Non-pigmented ciliary epithelial cell (primary cell): ENCODE results near the gene ATXN7L1.

ENCODE experiments used
- DNase-seq: peaks from one replicate; pipeline ENCODE4 v3.0.0-alpha.2; 2010; ENCODE audit warnings: low read depth

The ATXN7L1 gene

GRCh38 chr7:105827151-105827875 lies 49.1 kb downstream of the ATXN7L1 start:
- no peak for DNase-seq

- DNase-seq: no peak
These were observed 50.3 kb downstream of the ATXN7L1 start for GRCh38 chr7:105826143-105826542.

GRCh38 chr7:105825371-105825770 lies 51.0 kb downstream of the ATXN7L1 start:
- no peak for DNase-seq

- no peak for DNase-seq
These were observed 53.6 kb downstream of the ATXN7L1 start for GRCh38 chr7:105822806-105823205.

DNA sequence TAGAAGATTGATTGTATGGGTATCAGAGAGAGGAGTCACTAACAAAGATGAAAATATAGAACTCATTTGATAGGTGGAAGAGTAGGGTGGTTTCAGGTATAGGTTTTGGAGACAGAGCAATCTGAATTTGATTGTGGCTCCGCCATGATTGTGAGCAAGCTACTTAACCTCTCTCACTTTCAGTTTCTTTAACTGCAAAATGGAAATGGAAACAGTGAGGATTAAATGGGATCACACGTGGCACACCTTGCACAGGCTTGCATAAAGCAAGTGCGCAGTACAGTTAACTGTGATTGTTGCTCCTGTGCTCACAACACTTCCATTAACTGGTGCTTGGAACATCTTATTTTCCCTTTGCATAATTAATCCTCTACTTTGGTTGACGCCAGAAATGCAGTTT lies 54.9 kb downstream of the ATXN7L1 start:
- DNase-seq: no peak

DNA sequence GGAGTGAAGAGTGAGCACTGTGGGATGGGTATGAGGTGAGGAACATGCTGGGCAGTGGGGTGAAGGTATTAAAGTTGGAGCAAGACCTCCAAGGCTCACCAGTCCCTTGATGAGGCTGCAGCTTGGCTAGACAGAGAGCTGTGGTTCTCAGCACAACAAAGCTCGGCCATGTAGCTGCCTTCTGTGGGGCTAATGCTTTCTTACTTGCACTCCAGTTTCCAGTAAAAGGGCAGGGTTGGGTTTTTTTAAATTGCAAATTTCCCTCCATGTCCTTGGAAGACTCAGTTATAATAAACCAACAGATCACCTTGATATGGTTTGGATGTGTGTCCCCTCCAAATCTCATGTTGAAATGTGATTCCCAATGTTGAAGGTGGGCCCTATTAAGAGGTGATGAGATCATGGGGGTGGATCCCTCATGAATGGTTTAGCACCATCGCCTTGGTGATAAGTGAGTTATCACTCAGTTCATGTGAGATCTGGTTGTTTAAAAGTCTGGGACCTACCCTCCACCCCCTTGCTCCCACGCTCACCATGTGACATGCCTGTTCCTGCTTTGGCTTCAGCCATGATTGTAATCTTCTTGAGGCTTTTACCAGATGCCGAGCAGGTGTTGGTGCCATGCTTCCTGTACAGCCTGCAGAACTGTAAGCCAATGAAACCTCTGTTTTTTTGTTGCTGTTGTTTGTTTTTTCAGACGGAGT lies 55.9 kb downstream of the ATXN7L1 start:
- no peak for DNase-seq

DNA sequence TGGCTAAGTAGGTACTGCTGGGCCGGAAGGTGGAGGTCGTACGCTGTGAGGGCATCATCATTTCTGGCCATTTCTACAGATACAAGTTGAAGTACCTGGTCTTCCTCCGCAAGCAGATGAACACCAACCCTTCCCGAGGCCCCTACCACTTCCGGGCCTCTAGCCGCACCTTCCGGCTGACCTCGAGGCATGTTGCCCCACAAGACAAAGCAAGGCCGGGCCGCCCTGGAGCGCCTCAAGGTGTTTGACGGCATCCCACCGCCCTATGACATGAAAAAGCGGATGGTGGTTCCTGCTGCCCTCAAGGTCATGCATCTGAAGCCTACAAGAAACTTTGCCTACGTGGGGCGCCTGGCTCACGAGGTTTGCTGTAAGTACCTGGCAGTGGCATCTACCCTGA lies 56.8 kb downstream of the ATXN7L1 start:
- DNase-seq: no peak

DNA sequence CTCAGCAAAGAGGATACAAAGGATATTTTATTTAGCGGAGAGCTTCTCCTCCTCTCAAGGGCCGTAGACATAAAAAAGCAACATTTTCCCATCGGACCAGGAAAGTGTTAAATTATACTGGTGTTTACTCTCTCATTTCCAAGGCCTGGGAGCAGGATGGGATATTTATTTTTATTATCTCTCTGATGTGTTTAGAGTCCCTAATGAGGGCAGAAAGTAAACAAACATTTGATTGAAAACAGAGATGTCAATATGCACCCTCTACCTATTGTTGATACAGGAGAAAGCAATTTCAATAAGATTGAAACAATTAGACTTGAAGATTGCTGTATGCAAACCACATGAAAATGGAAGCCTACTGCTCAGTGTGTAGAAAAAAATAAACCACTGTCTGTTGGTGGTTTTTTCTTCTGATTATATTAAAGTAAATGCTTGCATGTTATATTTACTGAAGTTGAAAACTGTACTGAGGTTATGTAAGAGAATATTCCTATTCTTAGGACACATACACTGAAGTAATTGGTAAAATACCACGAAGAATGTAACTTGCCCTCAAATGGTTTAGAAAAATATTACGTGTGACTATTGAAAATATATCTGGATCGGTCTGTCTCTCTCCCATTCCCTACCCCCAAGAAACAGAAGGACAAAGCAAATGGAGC lies 59.3 kb downstream of the ATXN7L1 start:
- no peak for DNase-seq

DNA sequence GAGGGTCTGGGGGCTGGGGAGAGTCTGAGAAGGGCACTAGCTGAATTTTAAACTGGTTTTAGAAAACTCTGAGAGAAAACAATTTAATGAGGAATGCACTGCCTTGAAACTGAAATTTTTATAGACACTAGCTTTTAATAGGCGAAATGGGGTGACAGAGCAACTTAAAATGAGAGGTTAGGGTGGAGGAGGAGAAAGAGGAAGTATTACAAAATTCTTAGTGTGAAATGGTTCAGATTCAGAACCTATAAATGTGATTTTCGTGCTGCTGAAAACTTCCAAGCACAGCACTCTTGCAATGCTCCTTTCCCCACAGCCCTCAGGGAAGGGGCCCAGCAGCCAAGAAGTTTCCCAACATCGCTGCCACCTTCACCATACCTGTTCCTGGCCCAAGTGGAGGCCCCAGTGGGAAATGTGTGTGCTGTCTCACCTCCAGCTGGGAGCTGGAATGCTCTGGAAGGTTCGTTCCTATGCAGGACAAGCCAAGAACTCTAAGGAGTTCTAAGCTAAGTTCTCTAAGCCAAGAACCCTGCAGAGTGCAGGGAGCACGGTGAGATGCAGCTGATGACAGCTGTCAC lies 60.0 kb downstream of the ATXN7L1 start:
- no peak for DNase-seq

DNA sequence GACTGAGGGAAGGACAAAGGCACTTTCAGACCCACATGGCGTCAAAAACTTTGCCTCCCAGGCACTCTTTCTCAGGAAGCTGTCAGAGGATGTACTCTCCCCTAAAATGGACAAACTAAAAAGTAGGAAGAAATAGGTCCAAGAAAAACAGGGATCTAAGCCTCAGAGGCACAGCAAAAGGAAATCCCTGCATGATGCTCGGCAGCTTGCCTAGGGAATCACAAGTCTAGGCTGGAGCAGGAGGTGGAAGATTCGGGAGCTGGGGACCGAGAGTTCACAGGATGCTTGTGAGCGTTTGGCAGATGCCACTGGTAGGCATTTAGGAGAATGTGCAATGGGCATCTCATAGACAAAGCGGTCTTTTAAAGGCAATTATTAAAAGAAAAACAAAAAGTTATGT lies 60.8 kb downstream of the ATXN7L1 start:
- no peak for DNase-seq

DNA sequence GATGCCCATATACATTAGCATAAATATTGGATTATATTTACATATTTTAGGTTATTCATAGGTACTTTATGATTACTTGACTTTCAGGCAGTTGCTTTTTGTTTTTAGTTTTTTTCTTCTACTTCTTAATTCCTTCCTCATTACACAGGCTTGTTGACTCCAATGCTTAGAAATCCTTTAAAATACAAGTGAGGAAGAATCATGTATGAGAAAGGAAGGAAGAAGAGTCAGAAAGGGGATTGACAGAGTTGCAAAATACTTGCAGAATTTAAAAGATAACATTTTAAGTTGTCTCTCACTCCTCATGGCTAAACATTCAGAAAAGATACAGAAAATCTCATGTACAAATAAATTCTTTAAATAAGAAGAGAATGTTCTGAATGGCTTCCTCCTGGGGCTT lies 61.9 kb downstream of the ATXN7L1 start:
- no peak for DNase-seq

DNA sequence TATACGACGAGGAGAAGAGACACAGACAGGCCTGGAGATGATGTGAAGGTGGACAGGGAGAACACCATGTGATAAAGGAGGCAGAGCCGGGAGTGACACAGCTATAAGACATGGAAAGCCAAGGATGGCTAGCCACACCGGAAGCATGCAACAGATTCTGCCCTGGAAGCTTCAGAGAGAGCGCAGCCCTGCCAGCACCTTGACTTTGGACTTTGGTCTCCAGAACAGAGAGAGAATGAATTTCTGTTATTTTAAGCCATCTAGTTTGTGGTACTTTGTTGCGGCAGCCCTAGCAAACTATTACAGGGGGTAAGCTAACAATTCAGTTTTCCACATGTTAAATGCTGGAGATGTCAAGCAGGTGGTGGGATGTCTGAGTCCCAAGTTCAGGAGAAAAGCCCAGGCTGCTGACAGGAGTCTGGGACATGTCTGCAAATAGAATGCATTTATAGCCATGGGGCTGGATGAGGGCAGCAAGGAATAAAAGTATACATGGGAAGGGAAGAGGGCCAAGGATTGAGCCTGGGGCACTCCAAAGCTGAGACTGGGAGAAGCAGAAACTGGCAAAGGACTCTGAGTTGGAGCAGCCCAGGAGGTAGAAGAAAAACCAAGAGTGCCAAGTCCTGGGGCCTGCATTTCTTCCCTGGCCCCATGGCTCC lies 65.1 kb downstream of the ATXN7L1 start:
- no peak for DNase-seq

- DNase-seq: no peak
These were observed 65.8 kb downstream of the ATXN7L1 start for GRCh38 chr7:105810556-105810955.

GRCh38 chr7:105808703-105809590 lies 67.5 kb downstream of the ATXN7L1 start:
- peak; percentile 62 for DNase-seq

GRCh38 chr7:105808209-105808608 lies 68.2 kb downstream of the ATXN7L1 start:
- no peak for DNase-seq

- DNase-seq: no peak
These were observed 69.0 kb downstream of the ATXN7L1 start for GRCh38 chr7:105807448-105807762.

DNA sequence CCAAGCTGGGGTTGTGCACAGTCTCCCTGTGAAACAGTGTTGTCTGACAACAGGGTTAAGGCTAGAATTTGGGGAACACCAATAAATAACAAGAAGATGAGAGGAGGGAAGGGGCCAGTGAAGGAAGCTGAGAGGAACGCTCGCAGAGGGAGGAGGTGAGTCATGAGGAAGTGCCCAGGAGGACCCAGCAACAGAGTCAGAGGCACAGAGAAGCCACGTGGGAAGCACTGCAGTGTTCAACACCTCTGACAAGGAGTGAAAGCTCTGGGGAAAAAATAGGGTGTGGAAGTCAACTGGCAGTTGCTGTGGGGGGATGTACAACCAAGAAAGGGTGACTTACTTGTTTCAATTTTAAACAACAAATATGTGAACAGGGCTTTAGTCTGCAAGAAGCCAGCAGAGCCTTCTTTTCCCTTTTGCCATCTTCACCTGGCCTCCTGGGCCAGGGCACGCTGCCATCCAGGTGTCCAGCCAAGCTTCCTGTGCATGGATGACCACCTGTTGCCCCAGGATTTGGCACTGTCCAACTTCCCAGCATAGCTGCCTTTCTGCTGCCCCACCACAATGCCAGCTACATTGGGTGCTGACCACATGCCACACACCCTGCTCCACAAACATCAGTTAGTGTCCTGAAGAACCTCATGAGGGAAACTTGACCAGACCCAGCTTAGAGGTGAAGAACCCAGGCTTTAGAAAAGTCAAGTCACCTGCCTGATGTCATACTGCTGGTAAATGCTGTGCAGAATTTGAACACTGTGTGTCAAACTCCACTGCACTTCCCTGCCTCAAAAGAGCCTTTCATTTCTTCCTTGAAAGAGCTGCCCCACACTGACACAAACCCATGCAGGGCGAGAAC lies 69.6 kb downstream of the ATXN7L1 start:
- DNase-seq: no peak

DNA sequence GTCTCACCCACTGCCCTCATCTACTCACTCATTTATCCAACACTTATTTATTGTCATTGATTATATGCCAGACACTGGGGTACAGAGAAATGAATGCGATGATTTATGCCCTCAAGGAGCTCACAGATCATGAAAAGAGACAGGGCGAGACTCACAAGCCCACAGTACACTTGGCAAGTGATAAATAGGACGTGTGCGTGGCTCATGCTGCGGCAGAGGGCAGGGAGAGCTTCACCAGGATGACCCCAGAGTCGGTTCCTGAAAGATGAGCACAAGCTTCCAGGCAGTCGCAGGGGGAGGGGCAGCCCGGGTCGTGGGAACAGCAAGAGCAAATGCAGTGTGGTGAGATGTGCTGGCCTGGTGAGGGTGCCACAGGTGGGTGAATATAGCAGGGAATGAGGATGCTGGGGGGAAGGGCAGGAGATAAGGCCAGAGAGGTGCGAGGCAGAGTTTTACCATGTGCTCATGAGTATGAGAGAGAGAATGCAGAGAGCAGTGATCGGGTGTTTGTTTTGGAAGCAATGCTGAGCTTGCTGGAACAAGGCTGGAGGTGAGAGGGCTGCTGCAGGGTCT lies 70.9 kb downstream of the ATXN7L1 start:
- no peak for DNase-seq

- DNase-seq: no peak
These were observed 73.0 kb downstream of the ATXN7L1 start for GRCh38 chr7:105803429-105803736.
